Gastroesophageal sphincter (tissue), 3 donors: ENCODE measurements around the gene OTC.

Experiments
- CTCF ChIP-seq, 4 experiments: fragments of 200-600 bp in 2 of 4; fragments of 450-650 bp in 2 of 4; sonication (generic) in 1 of 4; IDR thresholded peaks; one replicate each; pipeline ENCODE4 v1.5.1; 2017 to 2019; ENCODE audit warnings: antibody characterized with exemption in 4 of 4, mild to moderate bottlenecking in 2 of 4, moderate library complexity in 2 of 4
- EP300 ChIP-seq: sonication (generic); formaldehyde crosslinking; IDR thresholded peaks from one replicate; pipeline ENCODE4 v1.6.1; 2017; ENCODE audit warnings: antibody characterized with exemption, mild to moderate bottlenecking
- POLR2A ChIP-seq, 2 donors: fragments of 450-650 bp; IDR thresholded peaks; one replicate each; pipeline ENCODE4 v1.6.1; 2017; ENCODE audit warnings: antibody characterized with exemption in 2 of 2, mild to moderate bottlenecking in 2 of 2, moderate library complexity in 1 of 2
- POLR2AphosphoS5 ChIP-seq: sonication (generic); formaldehyde crosslinking; IDR thresholded peaks from one replicate; pipeline ENCODE4 v1.6.1; 2017; ENCODE audit warnings: antibody characterized with exemption

- TF ChIP-seq CTCF (IDR thresholded peaks at IDR 0.05) (no peak), EP300 (no peak), POLR2A (IDR thresholded peaks at IDR 0.05) (no peak), POLR2AphosphoS5 (no peak)
Measured at GRCh38 chrX:38437093-38437492, 84.7 kb downstream of the OTC start.
